IPS-15b (cell line): Measurements from ENCODE around the gene RNF115.

ENCODE experiments used
- H3K27me3 ChIP-seq: one replicate; pipeline ENCODE4 v1.6.1; 2013; ENCODE audit warnings: low read length; ENCODE audit not compliant: control insufficient read depth, insufficient read depth
- H3K36me3 ChIP-seq: one replicate; pipeline ENCODE4 v1.6.1; 2013; ENCODE audit warnings: low read length; ENCODE audit not compliant: control insufficient read depth, insufficient read depth
- H3K4me1 ChIP-seq: one replicate; pipeline ENCODE4 v1.6.1; 2013; ENCODE audit warnings: mild to moderate bottlenecking, low read length; ENCODE audit not compliant: control insufficient read depth, insufficient read depth
- H3K4me3 ChIP-seq: one replicate; pipeline ENCODE4 v1.5.1; 2013; ENCODE audit warnings: low read depth, low read length
- H3K9ac ChIP-seq: one replicate; pipeline ENCODE4 v1.6.1; 2013; ENCODE audit warnings: low read depth, mild to moderate bottlenecking, low read length
- H3K9me3 ChIP-seq: one replicate; pipeline ENCODE4 v1.6.1; 2013; ENCODE audit warnings: mild to moderate bottlenecking, low read length; ENCODE audit not compliant: control insufficient read depth, insufficient read depth

Gene RNF115

GRCh38 chr1:145705622-145706021 is 118.3 kb downstream of the RNF115 start:
- Histone ChIP-seq H3K36me3 (no peaks in the 10 kb centered on the region), H3K4me1 (no peaks in the 10 kb centered on the region), H3K9me3 (no peaks in the 10 kb centered on the region), H3K27me3 (no peaks in the 10 kb centered on the region), H3K4me3 (no peak overlapping the region), H3K9ac (no peak overlapping the region)

GRCh38 chr1:145702826-145703225 is 121.1 kb downstream of the RNF115 start:
- no peaks in the 10 kb centered on the region for H3K27me3 ChIP-seq
- no peak overlapping the region for H3K4me3 ChIP-seq
- H3K4me1 ChIP-seq = no peaks in the 10 kb centered on the region
- H3K9me3 ChIP-seq = no peaks in the 10 kb centered on the region
- no peak overlapping the region for H3K9ac ChIP-seq
- H3K36me3 ChIP-seq = no peaks in the 10 kb centered on the region

- H3K4me3 ChIP-seq = no peak overlapping the region
- H3K27me3 ChIP-seq = no peaks in the 10 kb centered on the region
- H3K9me3 ChIP-seq = no peaks in the 10 kb centered on the region
- no peaks in the 10 kb centered on the region for H3K36me3 ChIP-seq
- no peak overlapping the region for H3K9ac ChIP-seq
- no peaks in the 10 kb centered on the region for H3K4me1 ChIP-seq
These were observed 121.8 kb downstream of the RNF115 start for GRCh38 chr1:145702052-145702451.

GRCh38 chr1:145701306-145701862 is 122.5 kb downstream of the RNF115 start:
- Histone ChIP-seq H3K27me3 (no peaks in the 10 kb centered on the region), H3K4me3 (no peak overlapping the region), H3K4me1 (no peaks in the 10 kb centered on the region), H3K9me3 (no peaks in the 10 kb centered on the region), H3K9ac (no peak overlapping the region), H3K36me3 (no peaks in the 10 kb centered on the region)

GRCh38 chr1:145696630-145696960 is 127.3 kb downstream of the RNF115 start:
- Histone ChIP-seq H3K4me1 (no peaks in the 10 kb centered on the region), H3K4me3 (no peak overlapping the region), H3K9me3 (no peaks in the 10 kb centered on the region), H3K27me3 (no peaks in the 10 kb centered on the region), H3K9ac (no peak overlapping the region), H3K36me3 (no peaks in the 10 kb centered on the region)

- Histone ChIP-seq H3K4me1 (no peaks in the 10 kb centered on the region), H3K9me3 (no peaks in the 10 kb centered on the region), H3K4me3 (no peak overlapping the region), H3K9ac (no peak overlapping the region), H3K36me3 (no peaks in the 10 kb centered on the region), H3K27me3 (no peaks in the 10 kb centered on the region)
These were observed 127.9 kb downstream of the RNF115 start for GRCh38 chr1:145695821-145696629.

GRCh38 chr1:145692785-145693443 is 131.0 kb downstream of the RNF115 start:
- H3K9me3 ChIP-seq = no peaks in the 10 kb centered on the region
- H3K9ac ChIP-seq = no peak overlapping the region
- peaks cover 4% of the 10 kb centered on the region for H3K4me1 ChIP-seq
- H3K4me3 ChIP-seq = no peak overlapping the region
- H3K27me3 ChIP-seq = no peaks in the 10 kb centered on the region
- H3K36me3 ChIP-seq = no peaks in the 10 kb centered on the region

GRCh38 chr1:145690587-145691558 is 133.0 kb downstream of the RNF115 start:
- no peak overlapping the region for H3K4me3 ChIP-seq
- H3K4me1 ChIP-seq = peaks cover 4% of the 10 kb centered on the region
- H3K27me3 ChIP-seq = no peaks in the 10 kb centered on the region
- no peaks in the 10 kb centered on the region for H3K9me3 ChIP-seq
- no peaks in the 10 kb centered on the region for H3K36me3 ChIP-seq
- H3K9ac ChIP-seq = no peak overlapping the region

GRCh38 chr1:145689922-145690321 is 134.0 kb downstream of the RNF115 start:
- H3K9ac ChIP-seq = no peak overlapping the region
- no peaks in the 10 kb centered on the region for H3K9me3 ChIP-seq
- no peaks in the 10 kb centered on the region for H3K27me3 ChIP-seq
- no peak overlapping the region for H3K4me3 ChIP-seq
- no peaks in the 10 kb centered on the region for H3K36me3 ChIP-seq
- peaks cover 4% of the 10 kb centered on the region for H3K4me1 ChIP-seq

- H3K4me1 ChIP-seq = peaks cover 4% of the 10 kb centered on the region
- no peaks in the 10 kb centered on the region for H3K27me3 ChIP-seq
- no peak overlapping the region for H3K9ac ChIP-seq
- H3K9me3 ChIP-seq = no peaks in the 10 kb centered on the region
- H3K4me3 ChIP-seq = no peak overlapping the region
- H3K36me3 ChIP-seq = no peaks in the 10 kb centered on the region
These were observed 135.0 kb downstream of the RNF115 start for GRCh38 chr1:145688924-145689323.
